ENCODE measurements around the gene COQ10B.
A peak's percentile ranks its signal among the peaks of the same experiment; 100 is the strongest.

DNA sequence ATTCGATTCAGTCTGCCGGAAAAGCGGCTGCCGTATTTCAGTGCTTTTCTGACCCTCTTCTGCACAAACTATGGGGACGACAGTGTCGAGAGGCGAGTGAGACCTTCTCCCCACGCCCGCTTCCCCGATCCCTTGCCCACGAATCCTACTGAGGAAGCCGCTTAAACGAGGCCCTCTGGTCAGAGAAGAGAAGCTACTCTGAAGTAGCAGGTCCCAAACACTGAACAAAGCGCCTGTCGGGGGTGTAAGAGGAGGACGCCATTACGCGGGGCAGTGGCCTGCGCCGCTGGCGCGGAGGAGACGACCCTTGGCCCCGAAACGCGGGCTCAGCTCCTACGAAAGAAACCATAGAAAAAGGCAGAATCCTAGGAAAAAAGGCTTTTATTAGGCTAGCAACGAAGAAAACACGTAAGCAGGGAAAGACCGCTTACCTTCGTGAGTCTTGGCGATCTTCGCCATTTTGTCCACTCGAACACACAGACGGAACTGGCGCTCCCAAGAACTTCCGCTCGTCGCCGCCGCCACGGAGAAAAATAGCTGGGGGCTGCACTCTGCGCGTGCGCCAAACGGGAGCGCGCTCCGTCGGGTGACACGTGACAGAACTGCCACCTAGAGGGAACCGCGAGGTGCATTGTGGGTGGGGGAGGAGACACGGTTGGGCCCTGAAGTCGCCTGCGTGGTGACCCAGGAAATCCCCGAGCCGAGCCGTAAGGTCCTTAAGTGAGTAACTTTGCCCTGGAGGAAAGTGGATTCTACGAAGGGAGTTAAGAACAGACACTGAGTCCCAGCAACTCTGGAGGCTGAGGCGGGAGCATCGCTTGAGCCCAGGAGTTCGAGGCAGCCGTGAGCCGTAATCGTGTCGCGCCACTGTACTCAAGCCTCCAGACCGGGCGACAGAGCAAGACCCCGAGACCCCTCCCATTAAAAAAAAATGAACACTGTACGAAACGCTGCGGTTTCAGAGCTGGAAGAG, 18.5 kb upstream of the COQ10B start, which contains the start of gene SF3B1:
- TF ChIP-seq POLR2A (IDR thresholded peaks at IDR 0.05), result peak; percentile 91
- TF ChIP-seq, protein P1, sequence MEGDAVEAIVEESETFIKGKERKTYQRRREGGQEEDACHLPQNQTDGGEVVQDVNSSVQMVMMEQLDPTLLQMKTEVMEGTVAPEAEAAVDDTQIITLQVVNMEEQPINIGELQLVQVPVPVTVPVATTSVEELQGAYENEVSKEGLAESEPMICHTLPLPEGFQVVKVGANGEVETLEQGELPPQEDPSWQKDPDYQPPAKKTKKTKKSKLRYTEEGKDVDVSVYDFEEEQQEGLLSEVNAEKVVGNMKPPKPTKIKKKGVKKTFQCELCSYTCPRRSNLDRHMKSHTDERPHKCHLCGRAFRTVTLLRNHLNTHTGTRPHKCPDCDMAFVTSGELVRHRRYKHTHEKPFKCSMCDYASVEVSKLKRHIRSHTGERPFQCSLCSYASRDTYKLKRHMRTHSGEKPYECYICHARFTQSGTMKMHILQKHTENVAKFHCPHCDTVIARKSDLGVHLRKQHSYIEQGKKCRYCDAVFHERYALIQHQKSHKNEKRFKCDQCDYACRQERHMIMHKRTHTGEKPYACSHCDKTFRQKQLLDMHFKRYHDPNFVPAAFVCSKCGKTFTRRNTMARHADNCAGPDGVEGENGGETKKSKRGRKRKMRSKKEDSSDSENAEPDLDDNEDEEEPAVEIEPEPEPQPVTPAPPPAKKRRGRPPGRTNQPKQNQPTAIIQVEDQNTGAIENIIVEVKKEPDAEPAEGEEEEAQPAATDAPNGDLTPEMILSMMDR (IDR thresholded peaks at IDR 0.05), result no peak
